Measurements from ENCODE around the gene LEPROT. TPM values are rescaled to one million over a fixed set of nuclear protein-coding genes. Genes with fewer than 3 reads are reported as not detected.
A peak's percentile ranks its signal among the peaks of the same experiment; 100 is the strongest.

The LEPROT gene
- total RNA-seq, 1 donor from 2014 or later, result 86.1 TPM

GRCh38 chr1:65429078-65429477 is 8.6 kb downstream of the LEPROT start:
- Mint-ChIP-seq H3K27me3 (ENCODE audit: unreplicated experiment) (peaks cover 5% of the 10 kb centered on the region), H3K9me3 (ENCODE audit: unreplicated experiment) (no peaks in the 10 kb centered on the region), H3K27ac (ENCODE audit: unreplicated experiment) (peak overlapping the region; percentile 98), H3K36me3 (ENCODE audit: low read depth, unreplicated experiment) (peaks cover 23% of the 10 kb centered on the region), H3K4me3 (ENCODE audit: unreplicated experiment) (no peak overlapping the region), H3K4me1 (ENCODE audit: unreplicated experiment) (peaks cover 44% of the 10 kb centered on the region)
- TF ChIP-seq, protein P1, sequence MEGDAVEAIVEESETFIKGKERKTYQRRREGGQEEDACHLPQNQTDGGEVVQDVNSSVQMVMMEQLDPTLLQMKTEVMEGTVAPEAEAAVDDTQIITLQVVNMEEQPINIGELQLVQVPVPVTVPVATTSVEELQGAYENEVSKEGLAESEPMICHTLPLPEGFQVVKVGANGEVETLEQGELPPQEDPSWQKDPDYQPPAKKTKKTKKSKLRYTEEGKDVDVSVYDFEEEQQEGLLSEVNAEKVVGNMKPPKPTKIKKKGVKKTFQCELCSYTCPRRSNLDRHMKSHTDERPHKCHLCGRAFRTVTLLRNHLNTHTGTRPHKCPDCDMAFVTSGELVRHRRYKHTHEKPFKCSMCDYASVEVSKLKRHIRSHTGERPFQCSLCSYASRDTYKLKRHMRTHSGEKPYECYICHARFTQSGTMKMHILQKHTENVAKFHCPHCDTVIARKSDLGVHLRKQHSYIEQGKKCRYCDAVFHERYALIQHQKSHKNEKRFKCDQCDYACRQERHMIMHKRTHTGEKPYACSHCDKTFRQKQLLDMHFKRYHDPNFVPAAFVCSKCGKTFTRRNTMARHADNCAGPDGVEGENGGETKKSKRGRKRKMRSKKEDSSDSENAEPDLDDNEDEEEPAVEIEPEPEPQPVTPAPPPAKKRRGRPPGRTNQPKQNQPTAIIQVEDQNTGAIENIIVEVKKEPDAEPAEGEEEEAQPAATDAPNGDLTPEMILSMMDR (IDR thresholded peaks at IDR 0.05; ENCODE audit: unreplicated experiment), result no peak
- no peak for DNase-seq (ENCODE audit: low spot score)

DNA sequence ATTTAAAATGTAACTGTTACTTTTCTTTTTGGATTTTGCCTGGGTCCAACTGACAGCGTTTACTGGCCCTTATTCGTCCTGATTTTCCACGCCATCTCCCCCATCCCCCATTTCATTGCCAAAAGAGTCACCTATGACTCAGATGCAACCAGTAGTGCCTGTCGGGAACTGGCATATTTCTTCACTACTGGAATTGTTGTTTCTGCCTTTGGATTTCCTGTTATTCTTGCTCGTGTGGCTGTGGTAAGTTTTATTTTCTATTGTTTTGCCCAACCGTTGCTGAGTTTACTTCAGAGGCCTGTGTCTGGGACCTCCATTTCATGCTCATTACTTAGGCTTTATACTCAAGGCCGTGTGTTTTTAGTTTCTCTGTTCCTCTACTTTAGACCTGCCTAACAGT is 9.3 kb downstream of the LEPROT start:
- H3K4me3 Mint-ChIP-seq (ENCODE audit: unreplicated experiment), result peak overlapping the region; percentile 26
- DNase-seq (ENCODE audit: low spot score), result no peak
- peaks cover 5% of the 10 kb centered on the region for H3K27me3 Mint-ChIP-seq (ENCODE audit: unreplicated experiment)
- TF ChIP-seq, protein P1 (IDR thresholded peaks at IDR 0.05; ENCODE audit: unreplicated experiment), result no peak
- H3K9me3 Mint-ChIP-seq (ENCODE audit: unreplicated experiment), result no peaks in the 10 kb centered on the region
- peaks cover 20% of the 10 kb centered on the region for H3K36me3 Mint-ChIP-seq (ENCODE audit: low read depth, unreplicated experiment)
- H3K4me1 Mint-ChIP-seq (ENCODE audit: unreplicated experiment), result peaks cover 38% of the 10 kb centered on the region
- H3K27ac Mint-ChIP-seq (ENCODE audit: unreplicated experiment), result peak overlapping the region; percentile 98

GRCh38 chr1:65431111-65431705 is 10.7 kb downstream of the LEPROT start:
- no peak for DNase-seq (ENCODE audit: low spot score)
- H3K4me3 Mint-ChIP-seq (ENCODE audit: unreplicated experiment), result no peak overlapping the region
- TF ChIP-seq, protein P1 (IDR thresholded peaks at IDR 0.05; ENCODE audit: unreplicated experiment), result peak; percentile 79

DNA sequence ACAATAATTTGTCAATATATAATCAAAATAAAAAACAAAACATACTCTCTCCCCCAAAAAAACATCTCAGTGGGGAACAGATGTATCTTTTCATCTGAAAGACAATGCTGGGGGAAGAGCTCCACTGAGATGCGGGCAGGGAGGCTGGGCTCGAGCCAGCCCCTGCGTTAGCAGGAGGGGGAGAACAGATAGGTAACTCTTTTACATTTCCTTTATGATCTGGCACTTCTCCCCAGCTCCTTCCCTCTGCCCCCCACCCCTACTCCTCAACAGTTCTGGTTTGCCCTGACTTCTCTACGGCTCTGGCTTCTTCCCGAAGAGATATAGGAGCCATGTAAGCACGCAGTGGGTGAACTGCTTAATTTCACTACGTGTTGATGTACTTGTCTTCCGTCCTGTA is 12.4 kb downstream of the LEPROT start:
- H3K4me3 Mint-ChIP-seq (ENCODE audit: unreplicated experiment), result no peak overlapping the region

More at GRCh38 chr1:65431111-65431705, 10.7 kb downstream of the LEPROT start:
- H3K36me3 Mint-ChIP-seq (ENCODE audit: low read depth, unreplicated experiment), result peaks cover 9% of the 10 kb centered on the region
- H3K4me1 Mint-ChIP-seq (ENCODE audit: unreplicated experiment), result peaks cover 28% of the 10 kb centered on the region
- H3K27ac Mint-ChIP-seq (ENCODE audit: unreplicated experiment), result peak overlapping the region; percentile 98
- H3K9me3 Mint-ChIP-seq (ENCODE audit: unreplicated experiment), result no peaks in the 10 kb centered on the region
- H3K27me3 Mint-ChIP-seq (ENCODE audit: unreplicated experiment), result peaks cover 5% of the 10 kb centered on the region

GRCh38 chr1:65434255-65434654 is 13.8 kb downstream of the LEPROT start:
- no peak for DNase-seq (ENCODE audit: low spot score)
- peaks cover 5% of the 10 kb centered on the region for H3K36me3 Mint-ChIP-seq (ENCODE audit: low read depth, unreplicated experiment)
- peaks cover 19% of the 10 kb centered on the region for H3K4me1 Mint-ChIP-seq (ENCODE audit: unreplicated experiment)
- H3K27me3 Mint-ChIP-seq (ENCODE audit: unreplicated experiment), result no peaks in the 10 kb centered on the region
- H3K9me3 Mint-ChIP-seq (ENCODE audit: unreplicated experiment), result no peaks in the 10 kb centered on the region
- no peak overlapping the region for H3K4me3 Mint-ChIP-seq (ENCODE audit: unreplicated experiment)
- TF ChIP-seq, protein P1 (IDR thresholded peaks at IDR 0.05; ENCODE audit: unreplicated experiment), result peak; percentile 39
- H3K27ac Mint-ChIP-seq (ENCODE audit: unreplicated experiment), result no peak overlapping the region

More for the DNA sequence above, 12.4 kb downstream of the LEPROT start:
- H3K27me3 Mint-ChIP-seq (ENCODE audit: unreplicated experiment), result no peaks in the 10 kb centered on the region
- H3K36me3 Mint-ChIP-seq (ENCODE audit: low read depth, unreplicated experiment), result peaks cover 5% of the 10 kb centered on the region
- no peaks in the 10 kb centered on the region for H3K9me3 Mint-ChIP-seq (ENCODE audit: unreplicated experiment)
- TF ChIP-seq, protein P1 (IDR thresholded peaks at IDR 0.05; ENCODE audit: unreplicated experiment), result no peak
- H3K4me1 Mint-ChIP-seq (ENCODE audit: unreplicated experiment), result peaks cover 25% of the 10 kb centered on the region
- no peak overlapping the region for H3K27ac Mint-ChIP-seq (ENCODE audit: unreplicated experiment)
- no peak for DNase-seq (ENCODE audit: low spot score)
